ENCODE measurements around the gene ECM1.

ECM1 gene

GRCh38 chr1:150551051-150551783 lies 43.3 kb downstream of the ECM1 start:
- H2AFZ ChIP-seq (ENCODE audit: low read depth): no peak overlapping the region
- no peaks in the 10 kb centered on the region for H3K36me3 ChIP-seq (ENCODE audit: insufficient read depth)
- no peak overlapping the region for H3K4me2 ChIP-seq
- no peaks in the 10 kb centered on the region for H3K79me2 ChIP-seq (ENCODE audit: insufficient read depth, low read depth)
- H3K27me3 ChIP-seq (ENCODE audit: insufficient read depth, low read depth): peaks cover 27% of the 10 kb centered on the region
- no peaks in the 10 kb centered on the region for H4K20me1 ChIP-seq (ENCODE audit: insufficient read depth)
- peaks cover 12% of the 10 kb centered on the region for H3K4me1 ChIP-seq (ENCODE audit: low read depth, poor library complexity, severe bottlenecking)
- no peak overlapping the region for H3K27ac ChIP-seq
- no peak overlapping the region for H3K4me3 ChIP-seq (IDR thresholded peaks at IDR 0.05; ENCODE audit: insufficient read depth, low read depth, low read length)
- no peak overlapping the region for H3K9ac ChIP-seq
- TF ChIP-seq, protein P1, sequence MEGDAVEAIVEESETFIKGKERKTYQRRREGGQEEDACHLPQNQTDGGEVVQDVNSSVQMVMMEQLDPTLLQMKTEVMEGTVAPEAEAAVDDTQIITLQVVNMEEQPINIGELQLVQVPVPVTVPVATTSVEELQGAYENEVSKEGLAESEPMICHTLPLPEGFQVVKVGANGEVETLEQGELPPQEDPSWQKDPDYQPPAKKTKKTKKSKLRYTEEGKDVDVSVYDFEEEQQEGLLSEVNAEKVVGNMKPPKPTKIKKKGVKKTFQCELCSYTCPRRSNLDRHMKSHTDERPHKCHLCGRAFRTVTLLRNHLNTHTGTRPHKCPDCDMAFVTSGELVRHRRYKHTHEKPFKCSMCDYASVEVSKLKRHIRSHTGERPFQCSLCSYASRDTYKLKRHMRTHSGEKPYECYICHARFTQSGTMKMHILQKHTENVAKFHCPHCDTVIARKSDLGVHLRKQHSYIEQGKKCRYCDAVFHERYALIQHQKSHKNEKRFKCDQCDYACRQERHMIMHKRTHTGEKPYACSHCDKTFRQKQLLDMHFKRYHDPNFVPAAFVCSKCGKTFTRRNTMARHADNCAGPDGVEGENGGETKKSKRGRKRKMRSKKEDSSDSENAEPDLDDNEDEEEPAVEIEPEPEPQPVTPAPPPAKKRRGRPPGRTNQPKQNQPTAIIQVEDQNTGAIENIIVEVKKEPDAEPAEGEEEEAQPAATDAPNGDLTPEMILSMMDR (conservative IDR thresholded peaks at IDR 0.05; ENCODE audit: low read depth, low read length): no peak

DNA sequence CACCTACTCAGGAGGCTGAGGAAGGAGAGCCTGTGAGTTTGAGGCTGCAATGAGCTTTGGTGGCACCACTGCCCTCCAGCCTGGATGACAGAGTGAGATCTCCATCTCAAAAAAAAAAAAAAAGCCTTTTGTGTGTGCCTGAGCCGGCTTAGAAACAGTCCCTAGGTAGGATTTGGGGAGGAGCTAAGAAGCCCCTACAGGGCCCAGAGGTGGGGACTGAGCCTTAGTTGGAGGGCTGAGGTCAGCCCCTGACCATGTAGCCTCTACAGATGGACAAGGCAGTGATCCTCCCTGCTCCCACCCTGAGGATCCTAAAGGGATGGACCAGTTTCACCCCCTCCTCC lies 43.8 kb downstream of the ECM1 start:
- Histone ChIP-seq H3K79me2 (ENCODE audit: insufficient read depth, low read depth) (no peaks in the 10 kb centered on the region), H3K4me3 (IDR thresholded peaks at IDR 0.05; ENCODE audit: insufficient read depth, low read depth, low read length) (no peak overlapping the region), H3K4me2 (no peak overlapping the region), H3K36me3 (ENCODE audit: insufficient read depth) (no peaks in the 10 kb centered on the region), H4K20me1 (ENCODE audit: insufficient read depth) (no peaks in the 10 kb centered on the region), H3K27ac (no peak overlapping the region), H3K4me1 (ENCODE audit: low read depth, poor library complexity, severe bottlenecking) (peaks cover 12% of the 10 kb centered on the region), H2AFZ (ENCODE audit: low read depth) (no peak overlapping the region), H3K9ac (no peak overlapping the region), H3K27me3 (ENCODE audit: insufficient read depth, low read depth) (peaks cover 27% of the 10 kb centered on the region)
- TF ChIP-seq, protein P1 (conservative IDR thresholded peaks at IDR 0.05; ENCODE audit: low read depth, low read length): no peak

GRCh38 chr1:150552128-150552910 lies 44.4 kb downstream of the ECM1 start:
- H3K27ac ChIP-seq: no peak overlapping the region
- H3K4me3 ChIP-seq (IDR thresholded peaks at IDR 0.05; ENCODE audit: insufficient read depth, low read depth, low read length): no peak overlapping the region
- no peak overlapping the region for H2AFZ ChIP-seq (ENCODE audit: low read depth)
- no peak overlapping the region for H3K4me2 ChIP-seq
- peaks cover 27% of the 10 kb centered on the region for H3K27me3 ChIP-seq (ENCODE audit: insufficient read depth, low read depth)
- H4K20me1 ChIP-seq (ENCODE audit: insufficient read depth): no peaks in the 10 kb centered on the region
- H3K9ac ChIP-seq: no peak overlapping the region
- H3K79me2 ChIP-seq (ENCODE audit: insufficient read depth, low read depth): no peaks in the 10 kb centered on the region
- H3K36me3 ChIP-seq (ENCODE audit: insufficient read depth): no peaks in the 10 kb centered on the region
- peaks cover 12% of the 10 kb centered on the region for H3K4me1 ChIP-seq (ENCODE audit: low read depth, poor library complexity, severe bottlenecking)
- TF ChIP-seq, protein P1 (conservative IDR thresholded peaks at IDR 0.05; ENCODE audit: low read depth, low read length): no peak

DNA sequence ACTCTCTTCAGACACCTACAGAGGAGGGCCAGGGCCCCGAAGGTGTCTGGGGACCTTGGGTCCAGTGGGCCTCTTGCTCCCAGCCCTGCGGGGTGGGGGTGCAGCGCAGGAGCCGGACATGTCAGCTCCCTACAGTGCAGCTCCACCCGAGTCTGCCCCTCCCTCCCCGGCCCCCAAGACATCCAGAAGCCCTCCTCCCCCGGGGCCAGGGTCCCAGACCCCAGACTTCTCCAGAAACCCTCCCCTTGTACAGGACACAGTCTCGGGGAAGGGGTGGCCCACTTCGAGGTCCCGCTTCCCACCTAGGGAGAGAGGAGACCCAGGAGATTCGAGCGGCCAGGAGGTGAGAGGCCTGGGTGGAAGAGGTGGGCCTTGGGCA lies 45.0 kb downstream of the ECM1 start:
- Histone ChIP-seq H4K20me1 (ENCODE audit: insufficient read depth) (no peaks in the 10 kb centered on the region), H3K79me2 (ENCODE audit: insufficient read depth, low read depth) (no peaks in the 10 kb centered on the region), H3K4me2 (no peak overlapping the region), H3K4me1 (ENCODE audit: low read depth, poor library complexity, severe bottlenecking) (peaks cover 8% of the 10 kb centered on the region), H3K27ac (no peak overlapping the region), H3K27me3 (ENCODE audit: insufficient read depth, low read depth) (peaks cover 27% of the 10 kb centered on the region), H3K36me3 (ENCODE audit: insufficient read depth) (no peaks in the 10 kb centered on the region), H3K4me3 (IDR thresholded peaks at IDR 0.05; ENCODE audit: insufficient read depth, low read depth, low read length) (no peak overlapping the region), H2AFZ (ENCODE audit: low read depth) (no peak overlapping the region), H3K9ac (no peak overlapping the region)
- TF ChIP-seq, protein P1 (conservative IDR thresholded peaks at IDR 0.05; ENCODE audit: low read depth, low read length): no peak
